CD14-positive monocyte (primary cell): Measurements from ENCODE around the gene UVSSA. TPM values are rescaled to one million over a fixed set of nuclear protein-coding genes. Genes with fewer than 3 reads are reported as not detected.

Source experiments
- DNase-seq, 3 donors: peaks; one replicate each; pipeline ENCODE4 v3.0.0-alpha.2; 2011 to 2022
- H2AFZ ChIP-seq: 2 replicates; pipeline ENCODE4 v1.6.0; 2012; ENCODE audit warnings: mild to moderate bottlenecking, low read depth, low read length, inconsistent platforms; ENCODE audit not compliant: insufficient read depth, poor library complexity, severe bottlenecking
- H3K27ac ChIP-seq, 2 donors: 1 replicate in 1 of 2; 2 replicates in 1 of 2; pipeline ENCODE4 v1.5.1; 2012 to 2013; ENCODE audit warnings: low read length in 2 of 2, control low read depth in 1 of 2, inconsistent platforms in 1 of 2, low read depth in 1 of 2, mild to moderate bottlenecking in 1 of 2
- H3K27me3 ChIP-seq, 2 donors: one replicate each; pipeline versions ENCODE4 v1.6.0 to v1.6.1; 2011 to 2013; ENCODE audit warnings: low read length in 2 of 2; ENCODE audit not compliant: control insufficient read depth in 2 of 2, insufficient read depth in 2 of 2
- H3K36me3 ChIP-seq, 2 donors: replicated peaks in 1 of 2; 1 replicate in 1 of 2; 2 replicates in 1 of 2; pipeline versions ENCODE4 v1.5.1 to v1.6.1; 2012 to 2013; ENCODE audit warnings: low read length in 2 of 2, control low read depth in 1 of 2, inconsistent platforms in 1 of 2, mild to moderate bottlenecking in 1 of 2; ENCODE audit not compliant: insufficient read depth in 2 of 2, control insufficient read depth in 1 of 2
- H3K4me1 ChIP-seq, 2 donors: 1 replicate in 1 of 2; 2 replicates in 1 of 2; pipeline versions ENCODE4 v1.5.1 to v1.6.1; 2012 to 2013; ENCODE audit warnings: low read length in 2 of 2, control low read depth in 1 of 2, inconsistent platforms in 1 of 2, mild to moderate bottlenecking in 1 of 2, moderate library complexity in 1 of 2; ENCODE audit not compliant: insufficient read depth in 2 of 2, control insufficient read depth in 1 of 2
- H3K4me2 ChIP-seq: replicated peaks from 2 replicates; pipeline ENCODE3; 2012; ENCODE audit warnings: low read length, moderate library complexity, mild to moderate bottlenecking; ENCODE audit not compliant: poor library complexity, severe bottlenecking; ENCODE audit errors: extremely low read depth
- H3K4me3 ChIP-seq, 3 experiments: fragments of 200-600 bp in 1 of 3; sonication (generic) in 1 of 3; replicated peaks in 1 of 3; 1 replicate in 2 of 3; 2 replicates in 1 of 3; pipeline ENCODE4 v1.5.1; 2011 to 2013; ENCODE audit warnings: low read length in 3 of 3, mild to moderate bottlenecking in 3 of 3, control low read depth in 2 of 3, low read depth in 2 of 3, inconsistent platforms in 1 of 3, moderate library complexity in 1 of 3
- H3K79me2 ChIP-seq: 2 replicates; pipeline ENCODE4 v1.6.0; 2012; ENCODE audit warnings: mild to moderate bottlenecking, control low read depth, inconsistent platforms, low read length, moderate library complexity; ENCODE audit not compliant: insufficient read depth
- H3K9ac ChIP-seq: 2 replicates; pipeline ENCODE4 v1.6.0; 2017; ENCODE audit warnings: low read length, mild to moderate bottlenecking; ENCODE audit not compliant: insufficient read depth, poor library complexity, severe bottlenecking
- H3K9me3 ChIP-seq, 2 donors: replicated peaks in 1 of 2; 1 replicate in 1 of 2; 2 replicates in 1 of 2; pipeline versions ENCODE4 v1.5.1 to v1.6.1; 2012 to 2013; ENCODE audit warnings: low read length in 2 of 2, control low read depth in 1 of 2; ENCODE audit not compliant: control insufficient read depth in 1 of 2, insufficient read depth in 1 of 2
- H4K20me1 ChIP-seq: 2 replicates; pipeline ENCODE4 v1.6.0; 2012; ENCODE audit warnings: mild to moderate bottlenecking, low read length, control low read depth, moderate library complexity; ENCODE audit not compliant: insufficient read depth
- H3K27ac Mint-ChIP-seq, 7 donors: one replicate each; pipeline ENCODE4 v1.8.0; 2020; ENCODE audit warnings: mild to moderate bottlenecking in 7 of 7, mixed read lengths in 7 of 7, moderate library complexity in 6 of 7, inconsistent platforms in 2 of 7
- H3K27me3 Mint-ChIP-seq, 3 donors: one replicate each; pipeline ENCODE4 v1.8.0; 2021 to 2022; ENCODE audit warnings: low read depth in 3 of 3, mild to moderate bottlenecking in 3 of 3, mixed read lengths in 3 of 3, moderate library complexity in 3 of 3, inconsistent platforms in 1 of 3
- H3K36me3 Mint-ChIP-seq, 2 donors: one replicate each; pipeline ENCODE4 v1.8.0; 2020; ENCODE audit warnings: mixed read lengths in 2 of 2, inconsistent platforms in 1 of 2, mild to moderate bottlenecking in 1 of 2
- H3K4me1 Mint-ChIP-seq: one replicate; pipeline ENCODE4 v1.8.0; 2020; ENCODE audit warnings: mild to moderate bottlenecking, mixed read lengths
- H3K4me3 Mint-ChIP-seq, 2 donors: one replicate each; pipeline ENCODE4 v1.8.0; 2020; ENCODE audit warnings: mild to moderate bottlenecking in 2 of 2, mixed read lengths in 2 of 2, moderate library complexity in 1 of 2
- H3K9me3 Mint-ChIP-seq, 7 donors: one replicate each; pipeline ENCODE4 v1.8.0; 2020 to 2022; ENCODE audit warnings: mixed read lengths in 7 of 7, mild to moderate bottlenecking in 6 of 7, moderate library complexity in 6 of 7, inconsistent platforms in 2 of 7
- CTCF ChIP-seq: fragments of 200-600 bp; IDR thresholded peaks from one replicate; pipeline ENCODE4 v1.8.0; 2022; ENCODE audit warnings: antibody characterized with exemption, mild to moderate bottlenecking
- WGBS: methylation state at CpG from one replicate; pipeline ENCODE4 v1.1.5; 2013; ENCODE audit warnings: missing lambda C conversion rate; ENCODE audit not compliant: insufficient coverage; 5-methylcytosine and 5-hydroxymethylcytosine counted together
- intact Hi-C, 2 donors: fragments of 100-400 bp; cut with micrococcal nuclease; formaldehyde crosslinking; loops; one replicate each; pipeline versions ENCODE4 v1.15.0 to v1.15.1; 2023
- polyA plus RNA-seq, 3 donors: library from polyadenylated mRNA; depleted of rRNA in 1 of 3; unstranded in 2 of 3; stranded (reverse) in 1 of 3; fragments of 300-500 nt in 2 of 3; fragments of >200 nt in 1 of 3; fragmentation: Illumina TruSeq in 2 of 3; gene quantifications; 1 replicate in 2 of 3; 2 replicates in 1 of 3; pipeline ENCODE4 v1.2.3, GENCODE V29; 2012 to 2021

The UVSSA gene
- polyA plus RNA-seq, 3 donors, result 2.6 to 54.0 (median 4.8) TPM

DNA sequence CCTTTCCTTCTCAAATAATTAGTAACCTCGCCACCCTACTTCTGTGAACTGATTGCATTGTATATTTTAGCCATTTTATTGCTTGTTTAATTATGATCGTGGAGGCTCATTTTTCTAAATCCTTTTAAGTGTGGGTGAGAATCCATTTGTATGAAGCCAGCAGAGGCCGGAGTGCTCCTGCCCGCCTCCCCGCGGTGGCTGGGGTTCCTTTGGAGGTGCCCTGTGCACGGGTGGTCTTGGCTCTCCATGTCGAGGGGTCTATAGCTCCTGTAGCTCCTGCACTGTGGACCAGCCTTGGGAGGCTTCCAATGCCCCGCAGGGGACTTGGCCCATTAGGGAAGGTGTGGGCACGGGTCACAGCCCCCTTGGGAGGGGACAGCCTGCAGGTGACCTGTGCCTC is 15.0 kb downstream of the UVSSA start:
- H3K36me3 Mint-ChIP-seq, result peaks cover 23 to 76% of the 10 kb centered on the region in 2 donors
- no peaks in the 10 kb centered on the region for H3K9me3 Mint-ChIP-seq
- Histone ChIP-seq H2AFZ (no peak overlapping the region), H3K4me2 (no peak overlapping the region), H3K36me3 (peaks cover 42 to 65% of the 10 kb centered on the region in 2 donors), H3K79me2 (no peaks in the 10 kb centered on the region), H4K20me1 (no peaks in the 10 kb centered on the region), H3K27me3 (no peaks in the 10 kb centered on the region), H3K9ac (no peak overlapping the region), H3K4me1 (no peaks in the 10 kb centered on the region), H3K9me3 (no peaks in the 10 kb centered on the region), H3K4me3 (no peak overlapping the region), H3K27ac (no peak overlapping the region)
- DNase-seq, result no peak
- WGBS, result 97% methylated on average over 9 of the region's 10 CpGs
- H3K4me3 Mint-ChIP-seq, result no peak overlapping the region
- intact Hi-C loops, result no loop called here
- no peak for TF ChIP-seq CTCF
- H3K4me1 Mint-ChIP-seq, result no peaks in the 10 kb centered on the region
- peaks cover 0 to 5% (median 2%) of the 10 kb centered on the region in 3 donors for H3K27me3 Mint-ChIP-seq
- no peak overlapping the region for H3K27ac Mint-ChIP-seq

- Mint-ChIP-seq H3K27me3 (peaks cover 0 to 5% (median 2%) of the 10 kb centered on the region in 3 donors), H3K4me3 (no peak overlapping the region), H3K27ac (no peak overlapping the region), H3K36me3 (peaks cover 23 to 79% of the 10 kb centered on the region in 2 donors), H3K4me1 (no peaks in the 10 kb centered on the region), H3K9me3 (no peaks in the 10 kb centered on the region)
- TF ChIP-seq CTCF, result no peak
- no peaks in the 10 kb centered on the region for H3K4me1 ChIP-seq
- no peak overlapping the region for H3K4me2 ChIP-seq
- intact Hi-C loops, result no loop called here
- H2AFZ ChIP-seq, result no peak overlapping the region
- no peak overlapping the region for H3K4me3 ChIP-seq
- DNase-seq, result no peak
- H3K9me3 ChIP-seq, result no peaks in the 10 kb centered on the region
- H3K27me3 ChIP-seq, result no peaks in the 10 kb centered on the region
- no peaks in the 10 kb centered on the region for H3K79me2 ChIP-seq
- H4K20me1 ChIP-seq, result no peaks in the 10 kb centered on the region
- no peak overlapping the region for H3K27ac ChIP-seq
- H3K36me3 ChIP-seq, result peaks cover 39 to 67% of the 10 kb centered on the region in 2 donors
- 98% methylated on average over 12 of the region's 17 CpGs for WGBS
- no peak overlapping the region for H3K9ac ChIP-seq
These were observed 15.5 kb downstream of the UVSSA start for GRCh38 chr4:1362521-1362920.
